Embryonic facial prominence (tissue), 1 donor: ENCODE measurements around the gene LTBP2.
A peak's percentile ranks its signal among the peaks of the same experiment; 100 is the strongest.

Experiments
- DNase-seq: peaks from one replicate; pipeline ENCODE4 v3.0.0-alpha.2; 2016; ENCODE audit errors: extremely low spot score

Gene LTBP2

GRCh38 chr14:74507085-74507484 is 105.0 kb downstream of the LTBP2 start:
- DNase-seq: no peak

GRCh38 chr14:74506411-74506851 is 105.6 kb downstream of the LTBP2 start:
- DNase-seq: no peak

GRCh38 chr14:74505831-74506230 is 106.2 kb downstream of the LTBP2 start:
- DNase-seq: no peak

GRCh38 chr14:74504874-74505720 is 106.9 kb downstream of the LTBP2 start:
- no peak for DNase-seq

- DNase-seq: no peak
Measured at GRCh38 chr14:74504412-74504811, 107.6 kb downstream of the LTBP2 start.

- DNase-seq: no peak
Measured at GRCh38 chr14:74503938-74504335, 108.1 kb downstream of the LTBP2 start.

GRCh38 chr14:74503291-74503937 is 108.6 kb downstream of the LTBP2 start:
- DNase-seq: no peak

GRCh38 chr14:74502236-74503019 is 109.6 kb downstream of the LTBP2 start:
- no peak for DNase-seq

- DNase-seq: no peak
Measured at GRCh38 chr14:74501691-74502090, 110.3 kb downstream of the LTBP2 start.

GRCh38 chr14:74501135-74501614 is 110.9 kb downstream of the LTBP2 start:
- peak; percentile 60 for DNase-seq

GRCh38 chr14:74500417-74501134 is 111.5 kb downstream of the LTBP2 start:
- DNase-seq: no peak

GRCh38 chr14:74495356-74495755 is 116.7 kb downstream of the LTBP2 start:
- no peak for DNase-seq

GRCh38 chr14:74493343-74494261 is 118.4 kb downstream of the LTBP2 start, which contains the start of gene ISCA2:
ISCA2 (plus strand) TSS chr14:74493765; CDS start chr14:74493775, 10 bp downstream.
- DNase-seq: peak; percentile 97

GRCh38 chr14:74492776-74493342 is 119.2 kb downstream of the LTBP2 start, which contains the start of gene NPC2:
NPC2 (minus strand) TSS chr14:74493305; CDS start chr14:74493274, 31 bp downstream.
- DNase-seq: peak; percentile 9

- no peak for DNase-seq
Measured at GRCh38 chr14:74491956-74492775, 119.9 kb downstream of the LTBP2 start.

- DNase-seq: no peak
Measured at GRCh38 chr14:74490486-74490885, 121.6 kb downstream of the LTBP2 start.

GRCh38 chr14:74488786-74489397 is 123.1 kb downstream of the LTBP2 start:
- DNase-seq: no peak

- no peak for DNase-seq
Measured at GRCh38 chr14:74486164-74486563, 125.9 kb downstream of the LTBP2 start.
